Activated naive CD4-positive, alpha-beta T cell (primary cell): ENCODE data around the gene GCC1.

Experiments
- DNase-seq, 4 experiments: peaks; one replicate each; lab custom pipeline; 2025; lab: John Stamatoyannopoulos, UW

The GCC1 gene

DNA sequence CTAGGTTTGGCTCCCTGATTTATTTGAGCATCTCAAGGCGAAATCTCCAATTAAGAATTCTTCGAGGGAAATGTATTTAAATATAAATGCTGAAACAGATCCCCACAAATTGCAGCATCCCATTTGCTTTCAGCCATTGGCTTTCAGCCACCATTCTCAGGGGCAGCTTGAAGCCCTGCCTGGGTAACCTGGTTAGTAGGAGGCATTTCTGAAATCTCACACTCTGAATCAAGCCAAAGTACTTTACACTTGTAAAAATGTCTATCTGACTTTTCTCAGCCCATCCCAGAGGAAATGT is 49.1 kb downstream of the GCC1 start:
- DNase-seq, result no peak

GRCh38 chr7:127535546-127536393 is 49.6 kb downstream of the GCC1 start:
- DNase-seq, result no peak

DNA sequence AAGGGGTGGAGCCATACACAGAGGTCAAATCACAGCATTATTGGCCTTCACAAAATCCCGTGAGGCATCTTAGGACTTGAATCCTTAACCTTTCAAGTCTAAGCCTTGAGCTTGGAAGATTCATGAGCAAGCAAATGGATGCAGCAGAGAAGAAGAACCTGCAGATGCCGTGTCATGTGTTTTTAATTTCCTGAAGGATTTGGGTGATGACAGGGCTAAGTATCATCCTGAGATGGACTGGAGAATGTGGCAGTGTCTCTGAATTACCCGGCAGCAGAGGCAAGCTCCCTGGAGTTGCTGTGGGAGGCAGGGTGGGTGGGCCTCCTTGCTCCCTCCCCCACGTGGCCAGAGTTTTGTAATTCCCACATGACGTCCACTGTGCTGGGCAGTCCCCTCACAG is 50.8 kb downstream of the GCC1 start:
- DNase-seq, result no peak

GRCh38 chr7:127532736-127533135 is 52.7 kb downstream of the GCC1 start:
- DNase-seq, result no peak

- DNase-seq, result no peak
Observed at GRCh38 chr7:127532151-127532550, 53.2 kb downstream of the GCC1 start.
